Stomach (tissue), 4 donors: Measurements from ENCODE around the gene VEGFB.

Source experiments
- CTCF ChIP-seq, 7 experiments: fragments of 450-650 bp in 4 of 7; fragments of 200-600 bp in 3 of 7; sonication (generic) in 3 of 7; IDR thresholded peaks; one replicate each; pipeline ENCODE4 v1.5.1; 2016 to 2019; ENCODE audit warnings: antibody characterized with exemption in 7 of 7, control low read depth in 2 of 7, mild to moderate bottlenecking in 1 of 7
- POLR2A ChIP-seq, 4 donors: fragments of 450-650 bp; IDR thresholded peaks; one replicate each; pipeline ENCODE4 v1.6.1; 2016; ENCODE audit warnings: antibody characterized with exemption in 4 of 4, control low read depth in 2 of 4, mild to moderate bottlenecking in 1 of 4, moderate library complexity in 1 of 4
- POLR2AphosphoS5 ChIP-seq, 3 donors: sonication (generic); formaldehyde crosslinking; IDR thresholded peaks; one replicate each; pipeline ENCODE4 v1.6.1; 2016; ENCODE audit warnings: antibody characterized with exemption in 3 of 3

GRCh38 chr11:64286801-64287159 is 52.4 kb downstream of the VEGFB start:
- TF ChIP-seq POLR2A (IDR thresholded peaks at IDR 0.05) (no peak), CTCF (IDR thresholded peaks at IDR 0.05) (no peak), POLR2AphosphoS5 (IDR thresholded peaks at IDR 0.05) (no peak)
